Measurements from ENCODE around the gene C3orf20. TPM values are rescaled to one million over a fixed set of nuclear protein-coding genes. Genes with fewer than 3 reads are reported as not detected.

C3orf20 gene
- total RNA-seq, 4 donors from 2014 or later, result 0.11 TPM; not detected in 3

DNA sequence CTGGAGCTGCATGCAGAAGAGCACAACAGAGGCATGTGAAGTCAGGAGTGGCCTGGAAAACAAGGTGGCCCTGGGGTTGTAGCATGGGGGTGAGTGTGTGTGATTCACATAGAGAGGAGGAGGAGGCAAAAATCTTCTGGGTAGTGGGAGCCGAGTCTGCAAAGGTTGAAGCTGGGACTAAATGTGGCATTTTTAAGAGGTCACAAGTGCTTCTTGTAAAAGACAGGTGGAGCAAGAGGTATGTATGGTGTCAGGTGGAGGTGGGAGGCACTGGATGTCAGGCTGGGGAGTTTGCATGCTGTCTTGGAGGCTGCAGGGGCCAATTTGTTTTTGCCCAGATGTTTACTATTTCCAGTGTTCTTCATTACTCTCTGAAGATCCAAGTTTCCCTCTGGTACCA, 42.4 kb downstream of the C3orf20 start:
- intact Hi-C loops (cut with DNase I), result no loop called here
- H3K9me3 ChIP-seq, result peaks cover 0 to 15% (median 12%) of the 10 kb centered on the region in 4 donors
- no peaks in the 10 kb centered on the region for H3K27me3 ChIP-seq
- WGBS, result 67% methylated on average over 1 of the region's 1 CpG
- TF ChIP-seq, protein P1, sequence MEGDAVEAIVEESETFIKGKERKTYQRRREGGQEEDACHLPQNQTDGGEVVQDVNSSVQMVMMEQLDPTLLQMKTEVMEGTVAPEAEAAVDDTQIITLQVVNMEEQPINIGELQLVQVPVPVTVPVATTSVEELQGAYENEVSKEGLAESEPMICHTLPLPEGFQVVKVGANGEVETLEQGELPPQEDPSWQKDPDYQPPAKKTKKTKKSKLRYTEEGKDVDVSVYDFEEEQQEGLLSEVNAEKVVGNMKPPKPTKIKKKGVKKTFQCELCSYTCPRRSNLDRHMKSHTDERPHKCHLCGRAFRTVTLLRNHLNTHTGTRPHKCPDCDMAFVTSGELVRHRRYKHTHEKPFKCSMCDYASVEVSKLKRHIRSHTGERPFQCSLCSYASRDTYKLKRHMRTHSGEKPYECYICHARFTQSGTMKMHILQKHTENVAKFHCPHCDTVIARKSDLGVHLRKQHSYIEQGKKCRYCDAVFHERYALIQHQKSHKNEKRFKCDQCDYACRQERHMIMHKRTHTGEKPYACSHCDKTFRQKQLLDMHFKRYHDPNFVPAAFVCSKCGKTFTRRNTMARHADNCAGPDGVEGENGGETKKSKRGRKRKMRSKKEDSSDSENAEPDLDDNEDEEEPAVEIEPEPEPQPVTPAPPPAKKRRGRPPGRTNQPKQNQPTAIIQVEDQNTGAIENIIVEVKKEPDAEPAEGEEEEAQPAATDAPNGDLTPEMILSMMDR (IDR thresholded peaks at IDR 0.05), result no peak
- TF ChIP-seq EP300 (IDR thresholded peaks at IDR 0.05), result no peak
- TF ChIP-seq POLR2AphosphoS5 (IDR thresholded peaks at IDR 0.05), result no peak
- no peak for TF ChIP-seq POLR2A (IDR thresholded peaks at IDR 0.05; ENCODE audit: low read depth)
- no peaks in the 10 kb centered on the region for H3K4me1 ChIP-seq
- no peaks in the 10 kb centered on the region for H3K36me3 ChIP-seq
- H3K4me3 ChIP-seq, result no peak overlapping the region
- DNase-seq (ENCODE audit: extremely low spot score), result no peak
- H3K27ac ChIP-seq (replicated peaks in 1 of 4), result no peak overlapping the region

DNA sequence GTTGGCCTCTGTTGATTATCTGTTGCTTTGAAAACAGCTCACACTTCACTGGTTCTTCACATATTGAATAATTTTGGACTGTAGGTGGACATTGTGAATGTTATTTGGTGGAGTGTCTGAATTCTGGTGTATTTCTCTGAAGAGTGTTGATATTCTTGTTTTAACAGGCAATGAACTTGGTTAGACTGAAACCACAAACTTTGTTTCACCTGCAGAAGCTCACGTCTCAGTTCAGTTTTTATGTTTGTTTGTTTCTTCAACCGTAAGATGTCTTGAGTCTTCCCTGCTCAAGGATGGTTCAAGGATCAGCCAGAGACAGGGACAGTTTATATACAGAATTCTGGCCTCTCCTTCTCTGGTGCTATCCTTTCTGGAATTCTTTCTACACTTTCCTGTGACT, 43.6 kb downstream of the C3orf20 start:
- Histone ChIP-seq H3K36me3 (no peaks in the 10 kb centered on the region), H3K4me3 (no peak overlapping the region), H3K4me1 (no peaks in the 10 kb centered on the region), H3K27ac (replicated peaks in 1 of 4) (no peak overlapping the region), H3K9me3 (peaks cover 0 to 5% (median under 1%) of the 10 kb centered on the region in 4 donors), H3K27me3 (no peaks in the 10 kb centered on the region)
- no peak for TF ChIP-seq POLR2A (IDR thresholded peaks at IDR 0.05; ENCODE audit: low read depth)
- TF ChIP-seq, protein P1 (IDR thresholded peaks at IDR 0.05), result no peak
- no peak for TF ChIP-seq POLR2AphosphoS5 (IDR thresholded peaks at IDR 0.05)
- no peak for TF ChIP-seq EP300 (IDR thresholded peaks at IDR 0.05)
- intact Hi-C loops (cut with DNase I), result no loop called here
- no peak for DNase-seq (ENCODE audit: extremely low spot score)
- WGBS, result 90% methylated on average over 2 of the region's 2 CpGs

DNA sequence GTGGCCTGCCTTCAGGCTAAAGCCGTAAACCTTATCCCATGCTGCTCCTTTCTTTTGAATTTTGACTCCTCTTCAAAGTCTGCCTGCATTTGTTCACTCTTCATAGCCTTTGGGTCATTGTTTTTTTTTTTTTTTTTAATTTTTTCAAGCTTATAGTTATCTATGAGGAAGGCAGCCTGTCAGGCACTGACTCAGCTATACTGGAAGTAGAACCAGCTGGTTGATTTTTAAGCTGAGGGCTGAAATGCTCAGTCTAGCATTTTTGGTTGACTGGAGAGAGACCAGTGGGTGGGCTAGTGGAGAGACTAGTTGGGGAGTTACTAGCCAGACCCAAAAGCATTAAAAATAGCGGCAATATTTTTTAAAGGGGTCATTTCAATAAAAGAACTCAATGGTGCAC, 44.1 kb downstream of the C3orf20 start:
- Histone ChIP-seq H3K36me3 (no peaks in the 10 kb centered on the region), H3K27ac (replicated peaks in 1 of 4) (no peak overlapping the region), H3K4me3 (no peak overlapping the region), H3K4me1 (peaks cover 0 to 4% (median 0%) of the 10 kb centered on the region in 4 donors), H3K9me3 (peaks cover 0 to under 1% (median 0%) of the 10 kb centered on the region in 4 donors), H3K27me3 (no peaks in the 10 kb centered on the region)
- 91% methylated on average over 2 of the region's 2 CpGs for WGBS
- intact Hi-C loops (cut with DNase I), result no loop called here
- TF ChIP-seq, protein P1 (IDR thresholded peaks at IDR 0.05), result no peak
- TF ChIP-seq POLR2A (IDR thresholded peaks at IDR 0.05; ENCODE audit: low read depth) (no peak), EP300 (IDR thresholded peaks at IDR 0.05) (no peak), POLR2AphosphoS5 (IDR thresholded peaks at IDR 0.05) (no peak)
- no peak for DNase-seq (ENCODE audit: extremely low spot score)

DNA sequence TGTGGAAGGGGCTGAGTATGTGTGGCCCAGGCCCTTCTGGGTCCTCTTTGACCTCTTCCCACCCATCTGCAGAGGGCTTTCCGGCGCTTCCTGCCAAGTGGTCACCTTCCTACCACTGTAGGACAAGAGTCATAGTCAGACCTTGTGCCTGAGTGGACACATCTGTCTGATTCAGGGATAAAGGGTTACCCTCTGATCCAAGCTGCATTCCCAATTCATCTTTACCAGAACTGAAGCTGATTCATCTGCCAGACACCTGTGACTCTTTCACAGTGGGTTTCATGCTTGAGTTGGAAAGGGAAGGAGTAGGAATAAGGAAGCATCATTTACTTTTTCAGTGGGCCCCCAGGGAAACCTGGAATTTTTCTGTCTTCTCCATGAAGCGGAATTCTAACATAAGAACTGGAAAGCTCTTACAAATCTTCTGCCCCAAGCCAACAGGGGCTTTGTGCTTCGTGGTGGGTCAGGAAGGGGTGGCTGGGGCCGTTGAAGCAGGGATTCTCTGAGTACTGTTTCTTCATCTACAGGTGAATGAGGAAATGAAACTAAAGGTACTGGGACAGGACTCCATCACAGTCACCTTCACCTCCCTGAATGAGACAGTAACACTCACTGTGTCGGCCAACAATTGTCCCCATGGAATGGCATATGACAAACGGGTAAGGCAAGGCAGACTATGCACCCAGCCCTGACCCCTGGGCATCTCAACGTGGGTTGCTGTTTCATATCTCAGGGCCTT, 46.4 kb downstream of the C3orf20 start:
- Histone ChIP-seq H3K27me3 (no peaks in the 10 kb centered on the region), H3K27ac (replicated peaks in 1 of 4) (no peak overlapping the region), H3K36me3 (no peaks in the 10 kb centered on the region), H3K4me1 (peaks cover 17 to 26% (median 22%) of the 10 kb centered on the region in 4 donors), H3K4me3 (no peak overlapping the region), H3K9me3 (no peaks in the 10 kb centered on the region)
- no peak for DNase-seq (ENCODE audit: extremely low spot score)
- 81% methylated on average over 6 of the region's 8 CpGs for WGBS
- TF ChIP-seq POLR2AphosphoS5 (IDR thresholded peaks at IDR 0.05) (no peak), EP300 (IDR thresholded peaks at IDR 0.05) (no peak), POLR2A (IDR thresholded peaks at IDR 0.05; ENCODE audit: low read depth) (no peak)
- TF ChIP-seq, protein P1 (IDR thresholded peaks at IDR 0.05), result no peak
- intact Hi-C loops (cut with DNase I), result no loop called here
